GM19463 (cell line): Measurements from ENCODE around the gene SLC26A5.
"Not testable (repeated sequence)": the region's sequence is repeated elsewhere in the genome, so short reads cannot be mapped to it uniquely, and the experiment has no call there.

Experiments
- ATAC-seq: cut with Tn5 transposase; IDR thresholded peaks from one replicate; pipeline ENCODE4 v1.9.1; 2021; ENCODE audit warnings: mild to moderate bottlenecking, moderate library complexity; ENCODE audit not compliant: unreplicated experiment

Gene SLC26A5

DNA sequence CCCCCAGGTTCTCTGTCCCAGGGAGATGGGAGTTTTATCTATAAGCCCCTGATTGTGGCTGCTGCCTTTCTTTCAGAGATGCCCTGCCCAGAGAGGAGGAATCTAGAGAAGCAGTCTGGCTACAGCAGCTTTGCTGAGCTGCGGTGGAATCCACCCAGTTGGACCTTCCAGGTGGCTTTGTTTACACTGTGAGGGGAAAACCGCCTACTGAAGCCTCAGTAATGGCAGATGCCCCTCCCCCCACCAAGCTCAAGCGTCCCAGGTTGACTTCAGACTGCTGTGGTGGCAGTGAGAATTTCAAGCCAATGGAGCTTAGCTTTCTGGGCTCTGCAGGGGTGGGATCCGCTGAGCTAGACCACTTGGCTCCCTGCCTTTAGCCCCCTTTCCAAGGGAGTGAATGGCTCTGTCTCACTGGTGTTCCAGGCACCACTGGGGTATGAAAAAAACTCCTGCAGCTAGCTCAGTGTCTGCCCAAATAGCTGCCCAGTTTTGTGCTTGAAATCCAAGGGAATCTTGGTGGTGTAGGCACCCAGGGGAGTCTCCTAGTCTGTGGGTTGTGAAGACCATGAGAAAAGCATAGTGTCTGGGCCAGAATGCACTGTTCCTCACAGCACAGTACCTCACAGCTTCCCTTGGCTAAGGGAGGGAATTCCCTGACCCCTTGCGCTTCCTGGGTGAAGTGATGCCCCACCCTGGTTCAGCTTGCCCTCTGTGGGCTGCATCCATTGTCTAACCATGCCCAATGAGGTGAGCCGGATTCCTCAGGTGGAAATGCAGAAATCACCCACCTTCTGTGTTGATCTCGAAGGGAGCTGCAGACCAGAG is 40.0 kb downstream of the SLC26A5 start:
- not testable (repeated sequence) for ATAC-seq

DNA sequence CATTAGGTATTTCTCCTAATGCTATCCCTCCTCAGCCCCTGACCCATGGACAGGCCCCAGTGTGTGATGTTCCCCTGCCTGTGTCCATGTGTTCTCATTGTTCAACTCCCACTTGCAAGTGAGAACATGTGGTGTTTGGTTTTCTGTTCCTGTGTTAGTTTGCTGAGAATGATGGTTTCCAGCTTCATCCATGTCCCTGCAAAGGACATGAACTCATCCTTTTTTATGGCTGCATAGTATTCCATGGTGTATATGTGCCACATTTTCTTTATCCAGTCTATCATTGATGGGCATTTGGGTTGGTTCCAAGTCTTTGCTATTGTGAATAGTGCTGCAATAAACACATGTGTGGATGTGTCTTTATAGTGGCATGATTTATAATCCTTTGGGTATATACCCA is 46.3 kb downstream of the SLC26A5 start:
- ATAC-seq: not testable (repeated sequence)

- no peak for ATAC-seq
Measured at GRCh38 chr7:103398483-103399127, 47.4 kb downstream of the SLC26A5 start.

DNA sequence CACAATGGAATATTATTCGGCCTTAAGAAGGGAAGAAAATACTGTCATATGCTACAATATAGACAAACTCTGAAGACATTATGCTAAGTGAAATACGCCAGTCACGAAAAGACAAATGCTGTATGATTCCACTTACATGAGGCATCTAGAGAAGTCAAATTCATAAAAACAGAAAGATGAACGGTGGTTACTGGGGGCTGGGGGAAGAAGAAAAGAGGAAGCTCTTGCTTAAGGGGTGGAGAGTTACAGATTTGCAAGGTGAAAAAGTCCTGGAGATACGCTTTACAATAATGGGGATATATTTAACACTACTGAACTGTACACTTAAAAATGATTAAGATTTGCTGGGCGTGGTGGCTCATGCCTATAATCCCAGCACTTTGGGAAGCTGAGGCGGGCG is 49.5 kb downstream of the SLC26A5 start:
- ATAC-seq: no peak

DNA sequence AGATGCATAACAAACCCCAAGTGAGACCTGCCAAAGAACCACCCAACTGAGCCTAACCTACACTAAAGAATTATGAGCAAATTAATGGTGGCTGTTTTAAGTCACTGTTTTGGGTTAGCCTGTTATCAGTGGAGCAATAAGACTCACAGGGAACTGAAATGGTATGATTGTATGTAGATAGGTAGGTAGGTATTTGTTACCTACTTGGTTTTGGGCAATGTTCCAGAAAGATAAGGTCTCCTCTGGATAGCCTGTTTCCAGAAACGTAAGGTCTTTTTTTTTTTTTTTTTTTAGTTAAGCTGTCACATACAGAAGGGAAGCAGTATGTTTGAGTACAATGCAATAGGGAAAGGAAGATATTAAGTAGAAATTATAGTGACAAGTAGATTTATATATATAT is 50.9 kb downstream of the SLC26A5 start:
- no peak for ATAC-seq

- no peak for ATAC-seq
Measured at GRCh38 chr7:103394566-103394965, 51.4 kb downstream of the SLC26A5 start.

GRCh38 chr7:103391976-103392375 is 54.0 kb downstream of the SLC26A5 start:
- ATAC-seq: no peak

DNA sequence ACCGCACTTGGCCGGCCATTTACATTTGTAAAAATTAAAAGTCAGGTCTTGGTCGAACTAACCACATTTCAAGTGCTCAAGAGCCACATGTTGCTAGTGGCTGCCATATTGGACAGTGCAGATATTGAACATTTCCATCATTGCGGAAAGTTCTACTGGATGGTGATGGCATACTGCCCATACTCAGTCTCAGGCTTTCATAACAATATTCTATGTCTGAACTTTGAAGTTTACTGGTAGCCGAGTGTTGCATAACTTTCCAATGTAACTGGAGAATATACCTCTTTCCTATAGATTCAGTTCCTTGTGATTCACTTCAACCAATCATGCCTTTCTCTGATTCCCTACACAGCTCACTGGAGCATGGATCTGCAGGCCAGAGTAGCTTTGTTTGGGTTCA is 54.9 kb downstream of the SLC26A5 start:
- no peak for ATAC-seq

- no peak for ATAC-seq
Measured at GRCh38 chr7:103389263-103389662, 56.7 kb downstream of the SLC26A5 start.

DNA sequence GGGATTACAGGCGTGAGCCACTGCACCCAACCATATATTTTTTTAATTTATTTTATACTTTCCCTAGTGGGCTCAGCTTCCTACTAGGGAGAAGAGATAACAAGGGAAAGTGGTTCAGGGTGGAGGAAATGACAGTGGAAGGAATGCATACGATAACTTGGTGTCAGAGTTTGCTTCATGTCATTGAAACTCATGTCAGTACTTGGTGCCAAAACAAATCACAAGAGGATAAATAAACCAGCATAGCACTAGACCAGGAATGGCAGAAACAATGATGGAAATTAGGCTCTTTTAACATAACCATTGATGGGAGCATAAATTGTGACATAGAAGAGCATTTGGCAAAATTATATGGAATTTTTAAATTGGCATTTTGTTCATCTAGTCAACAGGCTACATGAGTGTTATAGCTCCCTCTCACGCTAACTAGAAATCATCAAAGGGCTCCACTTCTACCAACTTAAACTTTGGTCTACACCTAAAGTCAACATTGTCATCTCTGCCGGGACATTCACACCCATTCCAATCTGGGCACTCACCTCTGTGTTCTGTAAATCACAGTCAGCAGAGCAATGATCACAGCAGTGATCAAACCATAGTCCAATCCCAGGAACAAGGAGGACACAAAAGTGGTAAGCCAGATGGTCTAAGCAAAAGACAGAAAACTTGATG is 57.4 kb downstream of the SLC26A5 start:
- no peak for ATAC-seq

DNA sequence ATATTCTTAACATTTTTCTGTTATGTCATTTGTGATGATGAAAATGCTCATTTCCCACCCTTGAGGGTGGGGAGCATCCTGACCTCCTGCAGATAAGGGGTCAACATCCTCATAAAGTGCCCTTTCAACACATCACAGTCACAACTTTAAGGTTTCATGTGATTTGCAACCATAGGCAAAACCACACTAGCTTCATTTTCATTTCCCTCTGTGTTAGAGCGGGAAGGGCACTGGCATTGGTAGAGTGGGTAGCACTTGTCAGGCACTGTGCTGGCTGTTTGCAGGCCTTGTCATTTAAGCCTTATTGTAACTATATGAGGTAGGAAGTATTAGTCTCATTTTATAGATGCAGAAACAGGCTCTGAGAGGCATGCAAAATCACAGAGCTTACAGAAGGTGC is 58.8 kb downstream of the SLC26A5 start:
- no peak for ATAC-seq

GRCh38 chr7:103382032-103382402 is 64.0 kb downstream of the SLC26A5 start:
- no peak for ATAC-seq

DNA sequence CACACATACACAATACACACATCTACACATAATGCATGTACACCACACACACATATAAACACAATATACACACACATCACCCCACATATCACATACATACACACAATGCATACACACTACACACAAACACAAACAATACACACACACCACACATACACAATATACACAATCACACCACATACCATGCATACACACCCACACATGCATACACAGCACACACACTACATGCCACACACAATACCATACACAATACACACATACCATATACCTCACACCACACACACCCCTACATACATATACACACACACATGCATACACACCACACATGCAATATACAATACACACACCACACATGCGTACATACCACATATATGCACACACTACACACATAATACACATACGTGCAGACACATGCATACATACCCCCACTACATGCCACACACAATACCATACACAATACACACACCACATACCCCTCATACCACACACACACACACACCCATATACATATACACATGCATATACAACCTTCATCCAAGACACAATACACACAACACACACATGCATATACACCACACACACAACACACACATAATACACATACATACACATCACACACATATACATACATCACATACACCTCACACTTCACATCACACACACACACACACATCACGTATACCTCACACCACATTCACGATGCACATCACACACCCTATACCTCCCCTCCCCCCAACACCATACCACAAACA is 64.6 kb downstream of the SLC26A5 start:
- ATAC-seq: no peak

GRCh38 chr7:103380395-103381191 is 65.4 kb downstream of the SLC26A5 start:
- no peak for ATAC-seq

DNA sequence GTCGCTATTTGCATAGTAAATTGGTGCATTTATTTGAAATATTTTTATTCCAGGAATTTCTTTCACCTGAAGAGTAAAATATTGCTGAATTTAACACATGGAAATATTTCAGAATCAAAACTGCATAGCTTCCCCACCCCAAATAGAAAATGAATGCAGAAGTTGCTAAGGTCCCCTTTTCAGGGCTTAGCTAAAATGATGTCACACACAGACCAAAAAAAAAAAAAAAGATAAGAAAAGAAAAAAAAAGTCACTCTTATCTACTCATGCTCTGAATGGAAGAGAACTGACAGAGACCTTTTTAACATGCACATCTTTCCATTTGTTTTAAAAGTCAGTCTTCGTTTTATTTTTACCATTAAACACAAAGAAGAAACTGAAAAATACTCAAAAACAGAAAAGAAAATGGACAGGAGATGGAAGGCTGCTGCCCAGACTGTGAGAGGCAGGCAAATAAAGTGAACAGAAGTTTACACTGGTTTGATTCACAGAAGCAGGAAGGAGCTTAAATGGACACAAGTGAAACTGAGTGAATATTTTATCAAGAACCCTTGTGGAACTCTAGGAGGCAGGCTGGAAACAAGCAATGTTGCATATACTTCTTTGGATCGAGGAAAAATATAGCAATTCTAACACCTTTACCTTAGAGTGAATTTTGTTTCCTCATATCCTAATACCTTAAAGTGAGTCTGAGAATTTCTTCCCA is 66.6 kb downstream of the SLC26A5 start:
- ATAC-seq: no peak

DNA sequence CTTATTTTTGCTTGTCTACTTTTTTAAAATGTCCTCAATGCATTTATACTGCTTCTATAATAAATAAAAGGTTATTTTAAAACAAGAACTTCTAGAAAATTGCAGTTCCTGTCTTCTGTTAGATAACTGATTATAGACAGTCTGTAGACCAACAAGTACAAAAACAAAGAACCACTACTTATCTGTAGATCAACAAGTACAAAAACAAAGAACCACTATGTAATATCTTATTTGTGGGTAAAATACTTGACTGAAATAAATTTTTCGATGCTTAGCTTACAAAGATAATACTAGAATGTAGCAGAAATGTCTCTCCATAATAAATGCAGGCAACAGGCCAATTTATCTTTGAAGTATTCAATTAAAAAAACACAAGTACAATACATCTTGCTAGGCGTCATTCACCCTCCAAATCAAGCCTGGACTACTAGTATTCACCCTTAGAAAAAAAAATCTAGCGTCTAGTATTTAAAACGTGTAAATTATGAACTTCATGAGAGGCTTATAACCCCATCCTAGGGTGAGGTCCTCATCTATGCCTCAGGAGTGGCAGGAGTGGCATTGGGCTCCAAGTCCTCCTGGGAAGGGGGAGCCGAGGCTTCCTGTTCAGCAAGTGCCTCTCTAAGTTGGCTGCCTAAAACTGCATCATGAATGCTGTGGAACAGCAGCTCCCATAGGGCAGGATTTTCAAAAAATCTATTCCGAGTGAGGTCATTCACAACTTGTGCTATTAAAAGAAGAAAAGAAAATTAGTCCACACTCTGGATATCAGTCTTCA is 72.0 kb downstream of the SLC26A5 start:
- ATAC-seq: no peak

DNA sequence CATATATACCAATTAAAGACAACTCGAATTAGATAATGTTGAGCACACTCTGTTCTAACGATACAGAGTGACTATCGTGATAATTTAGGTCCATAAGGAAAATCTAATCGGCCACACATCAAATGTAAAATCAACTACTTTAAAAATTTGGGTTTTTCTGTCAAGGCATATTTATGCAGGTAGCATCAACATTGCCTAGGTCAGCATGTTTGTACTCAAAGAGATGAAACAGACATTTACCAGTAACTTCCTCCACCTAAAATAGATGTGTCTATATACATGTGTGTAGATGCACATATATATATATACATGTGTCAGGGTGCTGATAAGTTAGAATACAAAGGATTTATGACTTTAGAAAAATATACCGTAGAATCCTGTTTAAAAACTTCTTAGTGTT is 76.6 kb downstream of the SLC26A5 start:
- no peak for ATAC-seq

DNA sequence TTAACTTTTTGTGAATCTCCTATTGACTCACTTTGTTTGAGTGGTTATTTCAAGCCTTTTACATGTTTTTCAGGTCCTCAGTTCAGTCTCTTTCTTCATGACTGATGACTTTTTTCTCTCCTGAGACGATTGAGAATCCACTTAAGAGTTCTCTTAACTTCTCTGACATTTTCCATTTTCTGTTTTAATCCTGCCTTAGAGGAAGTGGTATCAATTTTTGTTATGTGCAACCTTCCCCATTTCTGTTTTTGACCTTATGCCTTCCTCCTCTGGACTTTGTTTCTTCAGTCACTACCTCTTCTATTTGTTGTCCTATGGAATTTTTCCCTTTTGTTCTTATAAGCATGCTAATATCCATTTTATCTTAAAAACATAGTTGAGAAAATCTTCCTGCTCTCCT is 96.2 kb downstream of the SLC26A5 start:
- ATAC-seq: no peak

GRCh38 chr7:103348959-103349358 is 97.0 kb downstream of the SLC26A5 start:
- ATAC-seq: no peak
